OCI-M1 (cell line): ENCODE results near the gene ADAMTSL3.
A peak's percentile ranks its signal among the peaks of the same experiment; 100 is the strongest.

Experiments used
- DNase-seq: peaks from one replicate; lab custom pipeline; 2025; lab: John Stamatoyannopoulos, UW

ADAMTSL3 gene

DNA sequence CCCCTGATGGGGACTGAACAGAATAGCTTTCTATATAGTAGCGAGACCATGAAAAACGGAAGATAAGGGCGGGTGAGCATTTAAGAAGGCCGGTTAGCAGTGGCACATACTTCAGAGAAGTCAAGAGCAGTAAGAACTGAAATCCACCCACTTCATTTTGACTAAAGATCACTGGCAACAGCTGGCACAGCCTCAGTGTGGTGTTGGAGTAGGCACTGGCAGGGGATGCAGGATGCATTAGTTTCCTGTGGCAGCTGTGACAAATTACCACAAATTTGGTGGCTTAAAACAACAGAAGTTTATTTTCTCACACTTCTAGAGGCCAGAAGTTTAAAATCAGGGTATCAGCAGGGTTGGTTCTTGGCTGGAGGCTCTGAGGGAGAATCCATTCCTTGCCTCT lies 176.5 kb downstream of the ADAMTSL3 start:
- DNase-seq, result no peak

DNA sequence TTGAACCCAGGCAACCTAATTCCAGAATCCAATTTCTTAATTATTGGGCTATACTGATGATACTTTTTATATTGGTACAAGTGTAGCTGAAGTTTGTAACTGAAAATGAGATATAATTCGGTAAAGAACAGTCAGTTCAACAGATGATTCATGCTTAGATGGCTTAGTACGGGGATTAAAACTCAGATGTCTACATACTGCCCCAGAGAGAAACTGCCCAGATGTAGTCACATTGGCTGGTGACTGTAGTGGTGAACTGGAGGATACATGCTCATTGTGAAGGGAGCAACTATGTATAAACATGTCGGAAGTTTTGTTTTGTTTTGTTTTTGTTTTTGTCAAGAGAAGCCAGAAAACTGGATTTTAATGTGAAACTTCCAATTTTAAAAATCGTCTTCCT lies 179.6 kb downstream of the ADAMTSL3 start:
- DNase-seq, result no peak

DNA sequence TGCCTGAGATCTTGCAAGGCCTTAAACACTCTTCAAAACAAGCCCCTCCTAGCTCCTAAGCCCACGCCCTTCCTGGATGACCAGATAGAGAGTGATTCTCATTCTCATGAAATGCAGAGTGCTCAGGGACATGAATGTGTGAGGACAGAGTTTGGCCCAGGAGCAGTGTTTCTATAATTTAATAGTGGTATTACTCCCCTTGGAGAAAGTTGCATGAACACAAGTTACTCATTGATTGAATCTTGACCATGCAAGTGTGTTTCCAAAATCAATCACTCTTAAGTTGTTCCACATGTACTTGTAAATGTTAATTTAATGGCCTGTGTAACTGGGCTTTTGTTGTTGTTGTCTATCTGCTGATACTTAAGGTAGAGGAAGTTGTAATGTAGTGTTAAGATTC lies 181.6 kb downstream of the ADAMTSL3 start:
- DNase-seq, result no peak

DNA sequence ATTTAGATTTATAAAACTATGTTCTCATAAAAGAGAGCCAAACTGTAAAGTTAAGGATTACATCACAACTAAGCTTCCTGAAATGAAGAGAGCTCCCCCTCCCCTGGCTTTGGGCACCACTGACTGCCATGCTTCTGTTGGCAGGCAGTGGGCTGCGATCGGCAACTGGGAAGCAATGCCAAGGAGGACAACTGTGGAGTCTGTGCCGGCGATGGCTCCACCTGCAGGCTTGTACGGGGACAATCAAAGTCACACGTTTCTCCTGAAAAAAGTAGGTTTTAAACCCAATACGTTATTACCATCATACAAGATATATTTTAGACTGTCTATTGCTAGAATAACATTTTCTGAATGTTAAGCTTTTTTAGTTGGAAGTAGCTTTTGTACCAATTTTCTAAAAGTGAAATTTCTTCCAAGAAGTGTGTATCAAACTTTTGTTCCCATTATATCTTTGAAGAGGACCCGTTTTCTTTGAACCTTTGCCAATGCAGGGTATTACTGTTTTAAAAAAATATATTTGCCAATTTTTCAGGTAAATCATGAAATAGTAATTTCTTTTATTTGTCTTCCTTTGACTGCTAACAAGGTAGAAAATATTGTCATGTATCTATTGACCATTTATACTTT lies 184.1 kb downstream of the ADAMTSL3 start:
- peak; percentile 55 for DNase-seq

DNA sequence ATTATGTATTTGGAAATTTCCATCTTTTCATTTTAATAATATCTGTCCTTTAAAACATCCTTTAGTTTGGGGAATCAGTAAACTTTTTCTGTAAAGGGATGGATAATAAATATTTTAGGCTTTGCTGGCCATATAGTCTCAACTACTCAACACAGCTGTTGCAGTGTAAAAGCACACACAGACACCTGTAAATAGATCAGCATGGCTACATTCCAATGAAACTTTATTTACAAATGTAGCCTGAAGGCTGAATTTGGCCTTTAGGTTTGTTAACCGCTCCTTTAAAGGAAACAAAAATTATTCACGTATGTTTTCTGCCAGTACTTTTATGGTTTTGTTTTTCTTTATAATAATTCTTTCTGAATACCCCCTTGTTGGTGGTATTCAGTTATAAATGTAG lies 184.8 kb downstream of the ADAMTSL3 start:
- no peak for DNase-seq

DNA sequence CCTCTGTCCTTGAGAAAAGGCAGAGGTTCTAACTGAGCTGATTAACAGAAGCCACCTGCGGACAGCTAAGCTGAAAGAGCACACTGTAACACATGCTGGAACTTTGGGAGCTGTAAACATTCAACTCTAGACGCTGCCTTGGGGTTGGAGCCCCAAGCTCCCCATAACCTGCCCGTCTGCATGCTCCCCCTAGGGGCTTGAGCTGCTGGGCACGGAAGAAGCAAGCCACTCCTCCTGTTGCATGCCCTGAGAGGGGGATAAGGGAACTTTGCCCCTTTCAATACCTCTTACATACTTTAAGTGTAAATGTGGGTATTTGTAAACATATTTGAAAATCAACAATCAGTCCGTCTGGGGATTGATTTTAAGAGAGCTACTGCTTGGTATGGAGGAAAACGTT lies 188.4 kb downstream of the ADAMTSL3 start:
- DNase-seq, result no peak

DNA sequence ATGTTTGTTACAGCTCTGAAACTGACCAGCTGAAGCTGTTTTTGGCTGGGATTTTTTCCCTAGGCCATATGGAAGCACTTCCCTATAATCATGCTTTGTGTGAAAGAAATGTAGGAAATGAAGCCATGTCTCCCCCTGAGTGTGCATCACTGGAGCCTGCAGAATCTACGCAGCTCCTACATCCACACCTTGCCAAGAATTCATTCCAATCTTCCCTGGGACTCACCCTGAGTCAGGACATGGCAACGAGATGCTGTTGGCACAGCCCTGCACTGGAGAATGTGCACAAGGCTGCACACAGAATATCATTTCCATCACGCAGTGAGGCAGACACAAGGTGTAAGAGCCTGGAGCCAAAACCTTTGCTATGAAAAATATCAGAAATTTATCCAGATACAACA lies 189.5 kb downstream of the ADAMTSL3 start:
- DNase-seq, result no peak

DNA sequence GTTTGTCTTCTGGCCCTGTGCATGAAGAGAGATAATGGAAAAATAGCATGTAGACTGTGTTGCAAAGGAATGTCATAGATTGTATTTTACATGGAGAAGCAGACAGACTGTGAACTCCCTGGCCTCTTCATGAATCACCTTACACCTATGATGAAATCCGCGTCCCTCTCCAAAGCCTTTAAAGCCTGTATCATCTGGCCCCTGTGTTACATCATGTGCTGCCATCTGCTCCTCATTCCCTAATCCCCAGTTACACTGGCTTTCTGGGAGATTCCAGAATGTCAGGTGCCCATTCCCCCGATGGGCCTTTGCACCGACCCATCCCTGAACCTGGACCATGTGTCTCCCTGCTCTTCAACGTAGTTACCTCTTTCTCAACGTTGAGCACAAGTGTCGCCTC lies 190.8 kb downstream of the ADAMTSL3 start:
- DNase-seq, result no peak

DNA sequence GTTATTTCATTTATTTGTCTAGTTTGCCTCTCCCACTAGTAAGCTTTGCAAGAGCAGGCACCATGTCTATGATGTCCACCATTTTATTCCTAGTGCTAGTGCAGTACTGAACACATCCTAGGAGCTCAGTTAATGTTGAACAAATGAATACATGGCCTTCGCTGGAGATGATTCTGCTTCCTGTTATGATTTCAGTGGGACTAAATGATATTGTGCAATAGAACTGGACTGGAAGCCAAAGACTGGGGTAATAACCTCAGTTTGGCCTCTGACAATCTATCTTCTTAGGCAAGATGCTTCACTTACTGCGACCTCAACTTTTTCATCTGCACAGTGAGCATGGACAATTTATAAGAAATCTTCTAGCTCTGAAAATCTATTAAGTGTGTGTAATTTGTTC lies 191.3 kb downstream of the ADAMTSL3 start:
- no peak for DNase-seq

DNA sequence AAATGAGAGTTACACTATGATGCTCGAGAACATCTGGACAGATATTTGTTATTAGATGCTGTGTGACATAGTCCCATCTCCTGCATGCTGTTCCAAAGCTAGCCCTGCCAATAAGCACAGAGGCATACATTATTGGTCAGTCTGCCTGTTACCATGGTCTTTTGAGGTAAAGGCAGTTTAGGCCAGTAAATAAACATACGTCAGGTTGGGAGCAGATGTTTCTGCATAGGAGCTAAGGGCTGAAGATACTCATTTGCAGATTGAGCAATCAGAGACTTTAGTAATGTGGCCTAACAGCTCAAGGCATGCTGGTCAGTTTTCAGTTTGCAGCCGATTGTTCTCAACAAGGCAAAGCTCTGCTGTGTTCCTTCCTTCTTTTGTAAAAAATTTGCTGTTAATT lies 192.9 kb downstream of the ADAMTSL3 start:
- no peak for DNase-seq

DNA sequence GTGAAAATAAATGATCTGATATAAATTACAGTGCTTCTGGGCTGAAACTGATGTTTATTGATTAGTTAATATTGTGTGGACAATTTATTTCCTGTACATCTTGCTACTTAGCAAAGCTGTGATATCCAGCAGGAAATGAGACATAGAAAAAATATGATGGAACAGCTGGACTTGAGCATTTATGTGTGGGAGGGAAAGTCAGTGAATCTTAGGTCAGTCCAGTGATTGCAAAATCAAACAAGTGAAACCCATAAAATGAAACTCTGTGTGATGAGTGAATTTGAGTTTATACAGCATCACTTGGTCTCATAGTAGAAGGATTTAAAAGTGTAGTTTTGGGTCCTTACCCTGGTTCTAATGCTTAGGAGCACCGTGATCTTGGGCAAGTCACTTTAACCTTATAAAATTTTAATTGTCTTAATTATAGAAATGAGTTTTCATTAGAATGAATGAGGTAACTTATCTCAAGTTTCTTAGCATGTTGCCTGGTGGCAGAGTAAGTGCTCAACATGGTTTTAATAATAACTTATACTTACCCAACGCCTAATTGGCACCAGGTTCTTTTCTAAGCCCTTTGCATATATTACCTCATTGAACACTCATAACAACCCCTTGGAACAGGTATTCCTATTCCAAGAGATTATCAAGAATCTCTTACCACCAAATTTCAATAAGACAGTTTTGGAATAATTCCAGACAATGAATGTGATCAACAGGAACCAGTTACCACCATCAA lies 194.6 kb downstream of the ADAMTSL3 start:
- no peak for DNase-seq

DNA sequence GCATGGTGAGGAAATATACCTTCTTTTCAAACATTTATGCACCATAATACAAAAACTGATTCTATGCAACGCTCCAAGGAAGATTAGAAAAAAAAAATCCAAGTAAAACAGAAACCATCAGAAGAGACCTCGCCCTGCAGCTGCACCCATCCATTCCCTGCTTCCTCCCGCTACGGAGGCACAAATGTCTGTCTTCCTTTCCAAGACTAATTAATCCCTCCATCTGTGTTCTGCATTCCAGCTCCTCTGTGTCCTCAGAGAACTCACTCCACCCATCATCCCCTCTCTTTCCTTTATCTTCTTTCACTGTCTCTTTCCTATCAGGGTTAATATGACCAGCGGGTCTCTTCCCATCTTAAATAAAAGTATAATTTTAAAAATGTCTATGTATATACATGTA lies 196.1 kb downstream of the ADAMTSL3 start:
- no peak for DNase-seq

DNA sequence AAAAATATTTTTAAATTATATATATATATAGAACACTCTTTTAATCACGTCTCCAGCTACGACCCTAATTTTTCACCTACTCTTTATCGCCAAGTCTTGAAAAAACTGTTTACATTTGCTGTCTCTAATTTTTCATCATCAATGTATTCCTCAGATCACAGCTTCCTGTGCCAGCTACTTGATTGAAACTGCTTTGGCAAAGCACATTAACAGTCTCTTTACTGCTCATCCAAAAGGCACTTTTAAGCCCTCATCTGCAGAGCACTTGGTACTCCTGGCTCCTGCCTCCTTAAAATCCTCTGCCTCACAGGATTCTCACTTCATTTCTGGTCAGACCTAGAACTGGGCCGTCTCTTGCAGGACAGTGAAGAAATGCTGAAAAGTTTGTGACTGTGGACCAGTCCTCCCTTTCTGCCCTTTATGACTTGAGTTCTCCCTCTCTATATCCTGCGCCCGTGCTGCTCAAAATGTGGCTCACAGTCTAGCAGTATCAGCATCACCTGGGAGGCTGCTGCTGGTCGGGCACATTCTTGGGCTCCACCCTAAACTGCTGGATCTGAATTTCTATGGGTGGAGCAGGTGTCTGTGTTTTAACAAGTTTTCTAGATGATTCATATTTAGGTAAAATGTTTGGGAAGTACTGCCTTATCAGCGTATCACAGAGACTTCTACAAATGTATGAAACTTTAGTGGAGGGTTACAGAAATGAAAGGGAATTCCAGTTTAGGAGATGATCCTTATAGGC lies 196.8 kb downstream of the ADAMTSL3 start:
- no peak for DNase-seq

DNA sequence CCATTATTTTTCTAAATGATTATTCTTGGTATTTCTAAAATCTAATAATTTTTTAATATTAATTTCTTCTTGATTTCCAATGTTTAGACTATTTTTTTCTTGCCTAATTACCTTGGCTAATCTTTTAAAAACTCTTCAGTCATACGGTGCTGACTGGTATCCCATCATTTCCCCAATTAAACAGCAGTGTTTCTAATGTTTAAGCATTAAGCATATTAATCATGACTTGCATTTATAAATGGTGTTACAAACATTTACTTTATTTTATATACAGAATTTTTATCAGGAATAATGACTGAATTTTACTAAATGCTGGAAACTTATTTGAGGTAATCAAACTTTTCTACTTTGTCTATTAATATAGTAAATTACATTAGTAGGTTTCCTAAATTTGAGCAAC lies 199.3 kb downstream of the ADAMTSL3 start:
- no peak for DNase-seq

DNA sequence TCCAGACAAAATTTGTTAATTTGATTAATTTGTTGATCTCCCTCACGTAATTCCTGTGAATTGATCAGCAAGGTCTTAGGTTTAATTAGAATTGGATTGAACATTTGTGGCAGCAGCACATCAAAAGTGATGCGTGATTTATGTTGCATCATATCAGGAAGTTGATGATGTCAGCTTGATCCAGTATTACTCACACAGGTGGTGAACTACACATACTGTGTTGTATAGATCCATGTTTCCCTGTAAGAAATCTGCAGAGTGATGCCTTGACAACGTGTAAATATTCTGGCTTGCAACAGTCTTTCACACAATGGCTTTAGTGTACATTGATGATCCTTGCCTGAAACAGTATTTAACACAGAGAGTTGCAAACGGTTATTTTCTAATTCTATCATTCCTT lies 200.4 kb downstream of the ADAMTSL3 start:
- DNase-seq, result peak; percentile 10

DNA sequence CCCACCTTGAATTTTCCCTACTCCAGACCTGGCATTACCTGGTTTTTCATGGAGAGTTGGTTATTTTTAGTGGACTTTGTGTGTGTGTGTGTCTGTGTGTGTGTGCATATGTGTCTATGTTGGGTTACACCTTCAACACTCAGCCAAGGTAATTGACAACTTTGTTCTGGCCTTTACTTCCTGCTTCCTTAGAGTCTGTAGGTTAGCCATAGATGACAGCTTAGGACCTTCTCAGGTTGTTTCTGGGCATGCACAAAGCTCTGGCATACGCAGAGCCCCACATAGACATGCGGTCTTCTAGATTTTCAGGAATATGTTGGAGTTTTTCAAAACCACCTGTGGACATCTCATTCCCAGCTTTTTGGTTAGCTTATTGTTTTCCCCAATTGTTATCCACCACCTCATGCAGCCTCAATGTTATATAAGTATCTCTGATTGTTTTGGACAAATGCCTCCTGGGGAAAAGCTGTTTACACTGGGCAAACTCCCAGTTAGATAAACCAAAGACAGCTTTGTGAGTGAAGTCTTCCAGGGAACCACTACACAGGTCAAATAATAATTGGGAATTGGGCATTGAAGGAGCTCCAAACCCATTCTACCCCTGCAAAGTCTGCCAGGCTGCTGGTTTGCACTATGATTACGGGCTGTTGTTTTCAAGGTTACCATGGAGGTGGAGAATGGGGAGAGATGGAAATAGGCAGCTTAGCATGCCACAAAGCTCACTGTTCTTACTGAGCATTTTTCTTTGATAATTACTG lies 201.2 kb downstream of the ADAMTSL3 start:
- DNase-seq, result no peak

DNA sequence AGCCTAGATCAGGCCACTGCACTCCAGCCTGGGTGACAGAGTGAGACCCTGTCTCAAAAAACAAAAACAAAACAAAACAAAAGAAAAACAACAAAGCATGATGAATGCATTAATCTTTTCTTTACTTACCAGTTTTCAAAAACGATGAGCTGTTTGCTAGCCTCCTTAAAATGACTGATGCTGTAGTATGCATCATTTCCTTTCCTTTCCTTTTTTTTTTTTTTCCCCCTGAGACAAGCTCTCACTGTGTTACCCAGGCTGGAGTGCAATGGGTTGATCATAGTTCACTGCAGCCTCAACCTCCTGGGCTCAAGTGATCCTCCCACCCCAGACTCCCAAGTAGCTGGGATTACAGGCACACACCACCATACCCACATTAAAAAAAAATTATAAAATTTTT lies 202.0 kb downstream of the ADAMTSL3 start:
- no peak for DNase-seq

DNA sequence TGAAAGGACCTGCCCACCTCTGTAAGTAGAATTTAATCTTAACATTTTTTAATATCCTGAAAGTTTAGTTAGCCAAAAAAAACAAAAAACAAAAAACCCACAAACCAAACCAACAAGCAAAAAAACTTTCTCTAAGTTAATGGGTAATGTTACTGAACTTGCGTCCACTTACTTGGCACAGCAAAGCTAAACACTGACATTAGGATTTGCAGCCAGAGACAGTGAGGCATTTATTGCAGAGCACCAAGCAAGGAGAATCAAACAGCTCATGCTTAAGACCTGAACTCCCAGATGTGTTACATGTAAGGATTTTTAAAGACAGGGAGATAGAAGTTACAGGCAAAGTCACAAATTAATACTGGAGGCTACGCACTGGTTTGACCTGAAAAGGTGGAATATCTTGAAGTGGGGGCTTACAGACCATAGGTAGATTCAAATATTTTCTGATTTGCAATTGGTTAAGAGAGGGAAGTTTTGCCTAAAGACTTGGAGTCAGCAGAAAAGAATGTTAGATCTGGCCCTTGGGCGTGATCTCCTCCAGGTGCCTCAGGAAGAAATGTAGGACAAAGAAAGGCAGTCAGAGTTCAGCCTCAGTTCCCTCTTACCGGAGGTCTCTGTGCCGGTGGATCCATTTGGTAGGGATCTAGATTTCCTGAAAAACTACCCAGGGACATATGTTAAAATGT lies 205.0 kb downstream of the ADAMTSL3 start:
- DNase-seq, result no peak

DNA sequence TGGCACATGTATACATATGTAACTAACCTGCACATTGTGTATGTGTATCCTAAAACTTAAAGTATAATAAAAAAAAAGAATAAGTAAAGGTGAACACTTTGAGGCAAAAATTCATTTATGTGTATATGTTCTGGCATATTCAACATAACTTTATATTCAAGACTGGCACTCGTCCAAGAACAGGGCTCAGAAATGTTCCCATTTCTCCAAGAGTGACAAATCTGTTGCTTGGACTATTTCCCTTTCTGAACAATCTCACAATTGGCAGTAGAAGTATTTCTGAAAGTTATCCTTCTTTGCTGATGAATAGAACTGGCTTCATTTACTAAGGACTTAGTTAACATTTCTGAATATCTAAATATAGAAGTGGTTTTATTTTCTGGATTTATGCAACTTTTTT lies 212.8 kb downstream of the ADAMTSL3 start:
- no peak for DNase-seq

DNA sequence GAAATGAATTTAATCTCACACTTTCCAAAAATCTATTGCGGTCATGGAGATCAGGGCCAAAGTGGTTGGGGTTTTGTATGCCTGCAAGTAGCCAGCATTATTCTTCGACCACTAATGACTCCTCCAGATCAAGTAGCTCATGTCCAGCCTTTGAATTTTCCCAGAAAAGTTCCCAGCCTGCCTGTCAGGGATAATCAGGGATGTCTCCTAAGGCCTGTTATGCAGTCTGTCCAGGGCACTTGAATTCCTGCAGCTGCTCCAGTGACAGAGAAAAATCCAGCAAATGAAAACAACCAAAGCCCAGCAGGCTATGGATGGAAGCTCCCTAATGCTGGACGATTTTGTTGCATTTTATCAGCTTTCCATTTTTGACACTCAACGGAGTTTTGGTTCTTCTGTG lies 215.4 kb downstream of the ADAMTSL3 start:
- DNase-seq, result no peak

DNA sequence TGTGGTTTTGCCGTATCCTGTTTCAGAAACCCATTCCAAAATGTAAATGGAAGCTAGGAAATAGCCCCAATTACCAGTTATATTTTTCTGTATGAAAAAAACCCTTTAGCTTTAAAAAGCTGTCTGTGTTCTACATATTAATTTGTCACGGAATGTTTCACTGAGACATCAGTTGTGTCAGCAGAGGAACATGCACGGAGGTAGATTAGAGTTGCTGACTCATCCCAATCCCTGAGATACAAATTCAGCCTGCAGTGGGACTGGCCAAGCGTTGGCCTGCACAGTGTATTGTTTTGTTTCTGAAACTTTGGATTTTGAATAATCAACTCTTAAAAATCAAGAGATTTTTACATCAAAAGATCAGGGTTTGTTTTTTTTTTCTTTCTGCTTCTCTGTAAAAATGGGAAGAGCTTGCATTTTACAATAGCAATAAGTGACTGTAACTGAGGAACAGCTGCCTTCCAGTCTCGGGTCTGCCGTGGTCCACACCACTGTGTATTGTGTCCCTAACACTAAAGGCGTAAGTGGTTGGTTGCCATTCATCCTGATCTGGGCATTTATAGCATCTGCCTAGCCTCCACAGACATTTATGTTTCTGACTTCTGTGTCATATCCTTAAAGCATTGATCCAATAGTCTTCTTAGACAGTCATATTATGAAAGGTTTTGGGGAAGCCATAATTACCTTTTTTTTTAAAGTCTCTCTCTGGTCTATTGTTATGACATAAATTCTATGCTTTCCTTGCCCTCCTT lies 218.1 kb downstream of the ADAMTSL3 start:
- peak; percentile 47 for DNase-seq
